Measurements from ENCODE around the gene PRKAG2.

GRCh38 chr7:151506901-151507382 lies 370.0 kb downstream of the PRKAG2 start:
- TF ChIP-seq CTCF (conservative IDR thresholded peaks at IDR 0.05; ENCODE audit: low read length), result peak; percentile 39
- TF ChIP-seq EZH2phosphoT487 (IDR thresholded peaks at IDR 0.05; ENCODE audit: borderline replicate concordance), result no peak
